Glomerular endothelial cell (primary cell): ENCODE results near the gene COL25A1. TPM values are rescaled to one million over a fixed set of nuclear protein-coding genes. Genes with fewer than 3 reads are reported as not detected.
"Not testable (repeated sequence)": the region's sequence is repeated elsewhere in the genome, so short reads cannot be mapped to it uniquely, and the experiment has no call there.

Experiments used
- DNase-seq: peaks from one replicate; pipeline ENCODE4 v3.0.0-alpha.2; 2011; ENCODE audit warnings: low read depth, low spot score; ENCODE audit errors: extremely low read depth
- total RNA-seq: library from RNA; depleted of rRNA; stranded (reverse); fragments of >200 nt; gene quantifications from 2 replicates; pipeline ENCODE4 v1.2.3, GENCODE V29; 2015

The COL25A1 gene
- total RNA-seq, 1 donor from 2014 or later: 2.2 TPM

- no peak for DNase-seq
These were observed 281.6 kb downstream of the COL25A1 start for GRCh38 chr4:109020861-109021260.

GRCh38 chr4:109016200-109016599, 286.3 kb downstream of the COL25A1 start:
- no peak for DNase-seq

- no peak for DNase-seq
These were observed 287.0 kb downstream of the COL25A1 start for GRCh38 chr4:109015413-109015810.

GRCh38 chr4:109014593-109015412, 287.7 kb downstream of the COL25A1 start:
- no peak for DNase-seq

GRCh38 chr4:109012286-109012880, 290.1 kb downstream of the COL25A1 start:
- DNase-seq: no peak

- no peak for DNase-seq
These were observed 291.0 kb downstream of the COL25A1 start for GRCh38 chr4:109011241-109012026.

- no peak for DNase-seq
These were observed 291.9 kb downstream of the COL25A1 start for GRCh38 chr4:109010521-109010920.

- DNase-seq: no peak
These were observed 292.5 kb downstream of the COL25A1 start for GRCh38 chr4:109009909-109010308.

- no peak for DNase-seq
These were observed 294.5 kb downstream of the COL25A1 start for GRCh38 chr4:109007976-109008375.

GRCh38 chr4:109005523-109005922, 296.9 kb downstream of the COL25A1 start:
- DNase-seq: no peak

- DNase-seq: no peak
These were observed 298.0 kb downstream of the COL25A1 start for GRCh38 chr4:109004418-109004817.

- DNase-seq: no peak
These were observed 298.5 kb downstream of the COL25A1 start for GRCh38 chr4:109003964-109004363.

GRCh38 chr4:108991551-108992328, 310.7 kb downstream of the COL25A1 start:
- DNase-seq: no peak

- no peak for DNase-seq
These were observed 313.8 kb downstream of the COL25A1 start for GRCh38 chr4:108988464-108989195.

GRCh38 chr4:108984495-108984894, 318.0 kb downstream of the COL25A1 start:
- not testable (repeated sequence) for DNase-seq

GRCh38 chr4:108982402-108983185, 319.9 kb downstream of the COL25A1 start:
- no peak for DNase-seq

GRCh38 chr4:108980455-108981239, 321.8 kb downstream of the COL25A1 start:
- no peak for DNase-seq

- DNase-seq: no peak
These were observed 322.7 kb downstream of the COL25A1 start for GRCh38 chr4:108979759-108980158.
